OCI-LY7 (cell line): ENCODE measurements around the gene MGMT. TPM values are rescaled to one million over a fixed set of nuclear protein-coding genes. Genes with fewer than 3 reads are reported as not detected.

Experiments used
- BruUV-seq: library from RNA; stranded (reverse); fragments of 400-500 nt; replicated peaks from 2 replicates; lab custom pipeline; 2021; lab: Mats Ljungman, UMichigan
- CTCF ChIA-PET: fragments of 300-600 bp; sonication (Branson Sonifier 250); formaldehyde crosslinking; loops from one replicate; lab custom pipeline; 2022; ENCODE audit warnings: antibody characterized with exemption; ENCODE audit not compliant: unreplicated experiment; lab: Charles Lee
- POLR2A ChIA-PET: fragments of 300-600 bp; sonication (Branson Sonifier 250); formaldehyde crosslinking; loops from one replicate; lab custom pipeline; 2022; ENCODE audit warnings: antibody characterized with exemption; lab: Charles Lee
- DNase-seq: peaks from one replicate; pipeline ENCODE4 v3.0.0-alpha.2; 2015; ENCODE audit warnings: low spot score
- H2AFZ ChIP-seq: fragments of 200-600 bp; sonication (generic), shearing (Covaris generic); 2 replicates; pipeline ENCODE4 v1.6.1; 2014; ENCODE audit warnings: mild to moderate bottlenecking, antibody characterized with exemption, low read length, moderate library complexity
- H3K27ac ChIP-seq: fragments of 200-600 bp; sonication (generic); 2 replicates; pipeline ENCODE4 v1.5.1; 2014; ENCODE audit warnings: mixed run types, low read depth, mild to moderate bottlenecking, moderate library complexity, low read length, inconsistent platforms; ENCODE audit not compliant: poor library complexity, severe bottlenecking
- H3K36me3 ChIP-seq: fragments of 200-600 bp; sonication (generic); 2 replicates; pipeline ENCODE4 v1.6.1; 2014; ENCODE audit warnings: mild to moderate bottlenecking, antibody characterized with exemption, low read length, moderate library complexity, mixed read lengths; ENCODE audit not compliant: insufficient read depth
- H3K4me1 ChIP-seq: fragments of 200-600 bp; sonication (generic); 2 replicates; pipeline ENCODE4 v1.5.1; 2014; ENCODE audit warnings: mild to moderate bottlenecking, low read length; ENCODE audit not compliant: insufficient read depth, poor library complexity, severe bottlenecking
- H3K4me2 ChIP-seq: fragments of 200-600 bp; sonication (generic); 2 replicates; pipeline ENCODE4 v1.6.1; 2014; ENCODE audit warnings: mild to moderate bottlenecking, low read length
- H3K4me3 ChIP-seq: fragments of 200-600 bp; sonication (generic); 2 replicates; pipeline ENCODE4 v1.5.1; 2014; ENCODE audit warnings: mild to moderate bottlenecking, low read depth, low read length; ENCODE audit not compliant: poor library complexity, severe bottlenecking
- H3K79me2 ChIP-seq: fragments of 200-600 bp; sonication (generic); 2 replicates; pipeline ENCODE4 v1.6.1; 2016; ENCODE audit warnings: low read depth, mild to moderate bottlenecking, low read length, moderate library complexity, mixed read lengths; ENCODE audit not compliant: insufficient read depth
- H3K9me2 ChIP-seq: fragments of 200-600 bp; sonication (generic); 2 replicates; pipeline ENCODE4 v1.6.1; 2016; ENCODE audit warnings: mild to moderate bottlenecking, low read length, mixed read lengths; ENCODE audit not compliant: insufficient read depth
- H3K9me3 ChIP-seq: fragments of 200-600 bp; sonication (generic); 2 replicates; pipeline ENCODE4 v1.6.1; 2014; ENCODE audit warnings: mild to moderate bottlenecking, mixed run types, low read length, mixed read lengths
- H4K20me1 ChIP-seq: fragments of 200-600 bp; sonication (generic); 2 replicates; pipeline ENCODE4 v1.6.1; 2014; ENCODE audit warnings: mild to moderate bottlenecking, antibody characterized with exemption, low read length, moderate library complexity, mixed read lengths; ENCODE audit not compliant: insufficient read depth
- CTCF ChIP-seq: fragments of 200-600 bp; sonication (generic); conservative IDR thresholded peaks from 2 replicates; pipeline ENCODE4 v1.5.1; 2014; ENCODE audit warnings: mild to moderate bottlenecking, antibody characterized with exemption, low read length, moderate library complexity, mixed read lengths
- EZH2phosphoT487 ChIP-seq: fragments of 200-600 bp; sonication (generic); IDR thresholded peaks from 2 replicates; pipeline ENCODE4 v1.6.1; 2018; ENCODE audit warnings: low read depth, borderline replicate concordance, mild to moderate bottlenecking, mixed run types, antibody characterized with exemption, low read length, moderate library complexity, mixed read lengths
- intact Hi-C: fragments of 100-400 bp; cut with micrococcal nuclease; formaldehyde crosslinking; loops from one replicate; pipeline ENCODE4 v1.10.0; 2022; ENCODE audit not compliant: unreplicated experiment
- total RNA-seq, 2 experiments: library from RNA; depleted of rRNA in 1 of 2; stranded (reverse); fragments of >200 nt in 1 of 2; shearing (Covaris generic) in 1 of 2; gene quantifications; 2 replicates each; pipeline ENCODE4 v1.2.3, GENCODE V29; 2014 to 2022

Gene MGMT
- total RNA-seq, 2 experiments from 2014 or later = 19.7 to 25.0 TPM

- CTCF ChIA-PET = interaction anchor here (0.6 kb wide), 1 partner anchor 676 kb away, joined by 6 read pairs; no protein-coding TSS in a partner anchor
Measured at GRCh38 chr10:129465796-129466702, 992 bp upstream of the MGMT start.

DNA sequence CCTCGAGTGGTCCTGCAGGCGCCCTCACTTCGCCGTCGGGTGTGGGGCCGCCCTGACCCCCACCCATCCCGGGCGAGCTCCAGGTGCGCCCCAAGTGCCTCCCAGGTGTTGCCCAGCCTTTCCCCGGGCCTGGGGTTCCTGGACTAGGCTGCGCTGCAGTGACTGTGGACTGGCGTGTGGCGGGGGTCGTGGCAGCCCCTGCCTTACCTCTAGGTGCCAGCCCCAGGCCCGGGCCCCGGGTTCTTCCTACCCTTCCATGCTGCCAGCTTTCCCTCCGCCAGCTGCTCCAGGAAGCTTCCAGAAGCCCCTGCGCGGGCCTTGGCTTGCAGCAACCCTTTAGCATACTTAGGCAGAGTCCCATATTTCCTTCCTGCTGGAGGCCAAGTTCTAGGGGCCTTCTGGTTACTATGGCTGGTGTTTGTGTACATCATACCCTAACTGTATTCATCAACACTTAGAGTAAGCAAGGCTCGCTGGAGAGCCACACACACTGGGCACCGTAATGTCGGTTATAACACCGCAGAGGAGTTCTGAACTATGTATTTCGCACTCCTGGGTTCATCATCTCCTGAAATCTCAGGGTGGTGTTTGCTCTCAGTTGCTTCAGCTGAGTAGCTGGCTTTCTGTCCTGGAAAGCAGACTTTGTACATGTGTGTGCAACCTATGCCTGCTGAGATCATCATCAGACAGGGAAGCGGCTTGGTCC, 471 bp downstream of the MGMT start:
- intact Hi-C loops = loop anchor here (10.0 kb wide), 1 partner anchor 667 kb away; the partner anchor contains the start of gene GLRX3

More at GRCh38 chr10:129465796-129466702, 992 bp upstream of the MGMT start:
- Histone ChIP-seq H3K4me3 (peak overlapping the region; percentile 56), H3K36me3 (no peaks in the 10 kb centered on the region), H3K9me3 (no peaks in the 10 kb centered on the region), H3K4me2 (peak overlapping the region; percentile 60; the same call in 1 of the 2 replicates), H4K20me1 (no peaks in the 10 kb centered on the region), H3K9me2 (no peaks in the 10 kb centered on the region), H3K79me2 (no peaks in the 10 kb centered on the region), H3K27ac (no peak overlapping the region), H2AFZ (peak overlapping the region; percentile 99), H3K4me1 (peaks cover 11% of the 10 kb centered on the region)
- TF ChIP-seq CTCF = no peak
- TF ChIP-seq EZH2phosphoT487 = no peak
- intact Hi-C loops = loop anchor here (10.0 kb wide), 1 partner anchor 669 kb away; the partner anchor contains the start of gene GLRX3
- no TSS peak for BruUV-seq
- POLR2A ChIA-PET = interaction anchor here (1.2 to 1.4 kb wide), 2 partner anchors 16 to 24 kb away, joined by 3 read pairs; no protein-coding TSS in a partner anchor
- DNase-seq = no peak

More for the DNA sequence above, 471 bp downstream of the MGMT start:
- peak overlapping the region; percentile 75 for H3K4me3 ChIP-seq
- peaks cover 12% of the 10 kb centered on the region for H3K4me1 ChIP-seq
- POLR2A ChIA-PET = interaction anchor here (0.5 to 1.4 kb wide), 6 partner anchors 9 to 1349 kb away, joined by 3 to 4 read pairs (median 3); no protein-coding TSS in a partner anchor
- no peaks in the 10 kb centered on the region for H3K9me3 ChIP-seq
- BruUV-seq = no TSS peak
- no peak overlapping the region for H3K27ac ChIP-seq
- no peaks in the 10 kb centered on the region for H3K36me3 ChIP-seq
- CTCF ChIA-PET = no interaction called here
- no peaks in the 10 kb centered on the region for H3K9me2 ChIP-seq
- H4K20me1 ChIP-seq = no peaks in the 10 kb centered on the region
- peak; percentile 7 for DNase-seq
- H3K4me2 ChIP-seq = peak overlapping the region; percentile 69
- H2AFZ ChIP-seq = peak overlapping the region; percentile 70; the same call in 1 of the 2 replicates
- no peak for TF ChIP-seq EZH2phosphoT487
- no peak for TF ChIP-seq CTCF
- no peaks in the 10 kb centered on the region for H3K79me2 ChIP-seq
